Naive thymus-derived CD8-positive, alpha-beta T cell (primary cell): ENCODE data around the gene LEKR1. TPM values are rescaled to one million over a fixed set of nuclear protein-coding genes. Genes with fewer than 3 reads are reported as not detected.
A peak's percentile ranks its signal among the peaks of the same experiment; 100 is the strongest.
"Not testable (repeated sequence)": the region's sequence is repeated elsewhere in the genome, so short reads cannot be mapped to it uniquely, and the experiment has no call there.

Source experiments
- ATAC-seq, 2 donors: fragments of 150-1000 bp; cut with Tn5 transposase in 1 of 2; sonication (Bioruptor Pico), chemical (Tn5 transposase) in 1 of 2; 1 replicate in 1 of 2; 2 replicates in 1 of 2; pipeline ENCODE4 v1.10.0; 2021; ENCODE audit warnings: mild to moderate bottlenecking in 2 of 2, moderate library complexity in 2 of 2
- POLR2A ChIA-PET: fragments of 350-600 bp; sonication (Branson Sonifier 250); formaldehyde crosslinking; loops from one replicate; lab custom pipeline; 2021; ENCODE audit warnings: antibody characterized with exemption; lab: Charles Lee
- DNase-seq, 10 donors: peaks; one replicate each; pipeline versions ENCODE4 v3.0.0 to v3.0.0-alpha.2; 2020 to 2022
- H3K27ac Mint-ChIP-seq, 10 donors: one replicate each; pipeline ENCODE4 v1.8.0; 2020 to 2022; ENCODE audit warnings: mild to moderate bottlenecking in 10 of 10, mixed read lengths in 10 of 10, moderate library complexity in 4 of 10, inconsistent platforms in 1 of 10
- H3K27me3 Mint-ChIP-seq, 5 donors: one replicate each; pipeline ENCODE4 v1.8.0; 2021 to 2022; ENCODE audit warnings: mixed read lengths in 5 of 5
- H3K36me3 Mint-ChIP-seq, 3 donors: one replicate each; pipeline ENCODE4 v1.8.0; 2020 to 2022; ENCODE audit warnings: mixed read lengths in 3 of 3, mild to moderate bottlenecking in 2 of 3, inconsistent platforms in 1 of 3
- H3K4me1 Mint-ChIP-seq, 4 donors: one replicate each; pipeline ENCODE4 v1.8.0; 2021 to 2022; ENCODE audit warnings: mixed read lengths in 4 of 4
- H3K4me3 Mint-ChIP-seq, 10 donors: one replicate each; pipeline ENCODE4 v1.8.0; 2020 to 2022; ENCODE audit warnings: mild to moderate bottlenecking in 10 of 10, mixed read lengths in 10 of 10, moderate library complexity in 6 of 10, inconsistent platforms in 1 of 10
- H3K9me3 Mint-ChIP-seq, 9 donors: one replicate each; pipeline ENCODE4 v1.8.0; 2020 to 2022; ENCODE audit warnings: mixed read lengths in 9 of 9, mild to moderate bottlenecking in 3 of 9, inconsistent platforms in 1 of 9, moderate library complexity in 1 of 9
- polyA plus RNA-seq, 3 donors: library from polyadenylated mRNA; unstranded; fragments of 300-500 nt; fragmentation: Illumina TruSeq; gene quantifications; one replicate each; pipeline ENCODE4 v1.2.3, GENCODE V29; 2021
- total RNA-seq, 8 experiments: library from RNA in 2 of 8; stranded (reverse) in 2 of 8; gene quantifications; one replicate each; pipeline ENCODE4 v1.2.3 and lab custom pipeline; 2021 to 2026

The LEKR1 gene
- total and polyA plus RNA-seq, 5 experiments from 2014 or later, result 0.33 to 3.0 (median 1.4) TPM

GRCh38 chr3:156920399-156920798 lies 94.2 kb downstream of the LEKR1 start:
- no peaks in the 10 kb centered on the region for H3K27me3 Mint-ChIP-seq
- no peak overlapping the region for H3K4me3 Mint-ChIP-seq
- H3K4me1 Mint-ChIP-seq, result no peaks in the 10 kb centered on the region
- DNase-seq, result no peak
- POLR2A ChIA-PET, result no interaction called here
- no peak for ATAC-seq
- H3K27ac Mint-ChIP-seq, result no peak overlapping the region
- H3K9me3 Mint-ChIP-seq, result peaks cover 2 to 16% (median 9%) of the 10 kb centered on the region in 9 donors
- H3K36me3 Mint-ChIP-seq, result peaks cover 0 to 18% (median 17%) of the 10 kb centered on the region in 3 donors

- Mint-ChIP-seq H3K9me3 (peaks cover 7 to 21% (median 16%) of the 10 kb centered on the region in 9 donors), H3K36me3 (peaks cover 0 to 23% (median 13%) of the 10 kb centered on the region in 3 donors), H3K27ac (no peak overlapping the region), H3K27me3 (no peaks in the 10 kb centered on the region), H3K4me3 (no peak overlapping the region), H3K4me1 (no peaks in the 10 kb centered on the region)
- ATAC-seq, result no peak
- DNase-seq, result no peak
- POLR2A ChIA-PET, result no interaction called here
These were observed 97.2 kb downstream of the LEKR1 start for GRCh38 chr3:156923349-156923748.

GRCh38 chr3:156938724-156939123 lies 112.6 kb downstream of the LEKR1 start:
- ATAC-seq (no peak), DNase-seq (no peak)
- Mint-ChIP-seq H3K36me3 (no peaks in the 10 kb centered on the region), H3K27ac (no peak overlapping the region), H3K4me1 (no peaks in the 10 kb centered on the region), H3K4me3 (no peak overlapping the region), H3K27me3 (peaks cover 0 to 13% (median 7%) of the 10 kb centered on the region in 5 donors), H3K9me3 (peaks cover 0 to 2% (median 0%) of the 10 kb centered on the region in 9 donors)
- POLR2A ChIA-PET, result no interaction called here

GRCh38 chr3:156939315-156939714 lies 113.2 kb downstream of the LEKR1 start:
- H3K27ac Mint-ChIP-seq, result no peak overlapping the region
- H3K27me3 Mint-ChIP-seq, result peaks cover 0 to 13% (median 7%) of the 10 kb centered on the region in 5 donors
- H3K4me3 Mint-ChIP-seq, result no peak overlapping the region
- POLR2A ChIA-PET, result no interaction called here
- H3K4me1 Mint-ChIP-seq, result no peaks in the 10 kb centered on the region
- H3K9me3 Mint-ChIP-seq, result no peaks in the 10 kb centered on the region
- DNase-seq (no peak), ATAC-seq (no peak)
- H3K36me3 Mint-ChIP-seq, result no peaks in the 10 kb centered on the region

- Mint-ChIP-seq H3K27ac (no peak overlapping the region), H3K4me1 (no peaks in the 10 kb centered on the region), H3K9me3 (peaks cover 0 to 1% (median 0%) of the 10 kb centered on the region in 9 donors), H3K4me3 (no peak overlapping the region), H3K36me3 (no peaks in the 10 kb centered on the region), H3K27me3 (peaks cover 0 to 15% (median 7%) of the 10 kb centered on the region in 5 donors)
- no peak for DNase-seq
- no peak for ATAC-seq
- POLR2A ChIA-PET, result no interaction called here
These were observed 115.2 kb downstream of the LEKR1 start for GRCh38 chr3:156941311-156941710.

GRCh38 chr3:156948402-156949210 lies 122.5 kb downstream of the LEKR1 start:
- ATAC-seq (no peak), DNase-seq (no peak)
- Mint-ChIP-seq H3K27ac (peak overlapping the region in 1 of 10 donors; percentile 20), H3K27me3 (peaks cover 0 to 15% (median 3%) of the 10 kb centered on the region in 5 donors), H3K9me3 (peaks cover 0 to 1% (median 0%) of the 10 kb centered on the region in 9 donors), H3K36me3 (no peaks in the 10 kb centered on the region), H3K4me1 (no peaks in the 10 kb centered on the region), H3K4me3 (no peak overlapping the region)
- POLR2A ChIA-PET, result no interaction called here

GRCh38 chr3:156952011-156952410 lies 125.9 kb downstream of the LEKR1 start:
- H3K27me3 Mint-ChIP-seq, result peaks cover 4 to 22% (median 7%) of the 10 kb centered on the region in 5 donors
- H3K4me3 Mint-ChIP-seq, result no peak overlapping the region
- no peaks in the 10 kb centered on the region for H3K36me3 Mint-ChIP-seq
- ATAC-seq (no peak), DNase-seq (no peak)
- H3K9me3 Mint-ChIP-seq, result peaks cover 0 to 7% (median 0%) of the 10 kb centered on the region in 9 donors
- H3K27ac Mint-ChIP-seq, result no peak overlapping the region
- POLR2A ChIA-PET, result no interaction called here
- H3K4me1 Mint-ChIP-seq, result no peaks in the 10 kb centered on the region

GRCh38 chr3:156957715-156958114 lies 131.6 kb downstream of the LEKR1 start:
- Mint-ChIP-seq H3K4me1 (no peaks in the 10 kb centered on the region), H3K36me3 (no peaks in the 10 kb centered on the region), H3K9me3 (peaks cover 0 to 7% (median 0%) of the 10 kb centered on the region in 9 donors), H3K4me3 (no peak overlapping the region), H3K27me3 (peaks cover 0 to 19% (median 5%) of the 10 kb centered on the region in 5 donors), H3K27ac (no peak overlapping the region)
- POLR2A ChIA-PET, result no interaction called here
- ATAC-seq (no peak), DNase-seq (no peak)

- POLR2A ChIA-PET, result no interaction called here
- ATAC-seq (no peak), DNase-seq (no peak)
- peaks cover 0 to 8% (median 2%) of the 10 kb centered on the region in 5 donors for H3K27me3 Mint-ChIP-seq
- peaks cover 0 to 3% (median 1%) of the 10 kb centered on the region in 9 donors for H3K9me3 Mint-ChIP-seq
- H3K4me1 Mint-ChIP-seq, result no peaks in the 10 kb centered on the region
- H3K27ac Mint-ChIP-seq, result no peak overlapping the region
- H3K4me3 Mint-ChIP-seq, result no peak overlapping the region
- no peaks in the 10 kb centered on the region for H3K36me3 Mint-ChIP-seq
These were observed 136.9 kb downstream of the LEKR1 start for GRCh38 chr3:156963096-156963495.

GRCh38 chr3:156964577-156964976 lies 138.4 kb downstream of the LEKR1 start:
- H3K4me1 Mint-ChIP-seq, result no peaks in the 10 kb centered on the region
- POLR2A ChIA-PET, result no interaction called here
- peaks cover 0 to 15% (median 4%) of the 10 kb centered on the region in 9 donors for H3K9me3 Mint-ChIP-seq

GRCh38 chr3:156966349-156966748 lies 140.2 kb downstream of the LEKR1 start:
- H3K9me3 Mint-ChIP-seq, result peaks cover 0 to 23% (median 4%) of the 10 kb centered on the region in 9 donors

More at GRCh38 chr3:156964577-156964976, 138.4 kb downstream of the LEKR1 start:
- H3K27ac Mint-ChIP-seq, result no peak overlapping the region
- H3K4me3 Mint-ChIP-seq, result no peak overlapping the region
- H3K36me3 Mint-ChIP-seq, result no peaks in the 10 kb centered on the region
- ATAC-seq (no peak), DNase-seq (no peak)
- peaks cover 0 to 13% (median 2%) of the 10 kb centered on the region in 5 donors for H3K27me3 Mint-ChIP-seq

GRCh38 chr3:156973954-156974353 lies 147.8 kb downstream of the LEKR1 start:
- no peaks in the 10 kb centered on the region for H3K36me3 Mint-ChIP-seq
- POLR2A ChIA-PET, result no interaction called here
- H3K27me3 Mint-ChIP-seq, result peaks cover 0 to 1% (median 0%) of the 10 kb centered on the region in 5 donors
- peaks cover 0 to 14% (median 3%) of the 10 kb centered on the region in 9 donors for H3K9me3 Mint-ChIP-seq
- no peak overlapping the region for H3K27ac Mint-ChIP-seq
- ATAC-seq, result no peak
- H3K4me1 Mint-ChIP-seq, result peaks cover 0 to 17% (median 5%) of the 10 kb centered on the region in 4 donors
- DNase-seq, result no peak
- H3K4me3 Mint-ChIP-seq, result no peak overlapping the region

More at GRCh38 chr3:156966349-156966748, 140.2 kb downstream of the LEKR1 start:
- H3K27me3 Mint-ChIP-seq, result peaks cover 0 to 13% (median 2%) of the 10 kb centered on the region in 5 donors
- H3K27ac Mint-ChIP-seq, result peak overlapping the region in 1 of 10 donors; percentile 24
- H3K36me3 Mint-ChIP-seq, POLR2A ChIA-PET, H3K4me3 Mint-ChIP-seq, H3K4me1 Mint-ChIP-seq, DNase-seq, ATAC-seq: not testable (repeated sequence)

- Mint-ChIP-seq H3K27ac (peak overlapping the region in 1 of 10 donors; percentile 2), H3K4me3 (no peak overlapping the region), H3K9me3 (peaks cover 0 to 7% (median 0%) of the 10 kb centered on the region in 9 donors), H3K27me3 (peaks cover 0 to 1% (median 0%) of the 10 kb centered on the region in 5 donors), H3K36me3 (no peaks in the 10 kb centered on the region), H3K4me1 (peaks cover 0 to 20% (median 5%) of the 10 kb centered on the region in 4 donors)
- no peak for DNase-seq
- no peak for ATAC-seq
- POLR2A ChIA-PET, result no interaction called here
These were observed 148.8 kb downstream of the LEKR1 start for GRCh38 chr3:156974931-156975330.
